Measurements from ENCODE around the gene NCKAP1.

NCKAP1 gene

GRCh38 chr2:182977463-182977862, 60.8 kb downstream of the NCKAP1 start:
- TF ChIP-seq CTCF (IDR thresholded peaks at IDR 0.05; ENCODE audit: poor library complexity, severe bottlenecking) = no peak
- H3K27ac ChIP-seq (ENCODE audit: poor library complexity, severe bottlenecking) = no peak overlapping the region
- DNase-seq (ENCODE audit: low spot score) = no peak
- H3K4me1 ChIP-seq (ENCODE audit: insufficient read depth, poor library complexity, severe bottlenecking) = no peaks in the 10 kb centered on the region
- no peaks in the 10 kb centered on the region for H3K27me3 ChIP-seq (ENCODE audit: insufficient read depth, poor library complexity, severe bottlenecking)
- H3K9me3 ChIP-seq (ENCODE audit: severe bottlenecking) = no peaks in the 10 kb centered on the region
- no peak for ATAC-seq (ENCODE audit: low read depth)
- H3K4me3 ChIP-seq (ENCODE audit: severe bottlenecking) = no peak overlapping the region
- H3K36me3 ChIP-seq (ENCODE audit: low read depth) = peaks cover 97% of the 10 kb centered on the region

- no peaks in the 10 kb centered on the region for H3K4me1 ChIP-seq (ENCODE audit: insufficient read depth, poor library complexity, severe bottlenecking)
- ATAC-seq (ENCODE audit: low read depth) = no peak
- no peaks in the 10 kb centered on the region for H3K9me3 ChIP-seq (ENCODE audit: severe bottlenecking)
These were observed 64.6 kb downstream of the NCKAP1 start for GRCh38 chr2:182973441-182974352.

GRCh38 chr2:182972548-182972942, 65.7 kb downstream of the NCKAP1 start:
- ATAC-seq (ENCODE audit: low read depth) (no peak), DNase-seq (ENCODE audit: low spot score) (no peak)
- H3K36me3 ChIP-seq (ENCODE audit: low read depth) = peaks cover 86% of the 10 kb centered on the region
- H3K27ac ChIP-seq (ENCODE audit: poor library complexity, severe bottlenecking) = no peak overlapping the region
- no peaks in the 10 kb centered on the region for H3K27me3 ChIP-seq (ENCODE audit: insufficient read depth, poor library complexity, severe bottlenecking)
- no peak overlapping the region for H3K4me3 ChIP-seq (ENCODE audit: severe bottlenecking)
- no peaks in the 10 kb centered on the region for H3K4me1 ChIP-seq (ENCODE audit: insufficient read depth, poor library complexity, severe bottlenecking)
- no peak for TF ChIP-seq CTCF (IDR thresholded peaks at IDR 0.05; ENCODE audit: poor library complexity, severe bottlenecking)
- no peaks in the 10 kb centered on the region for H3K9me3 ChIP-seq (ENCODE audit: severe bottlenecking)

More at GRCh38 chr2:182973441-182974352, 64.6 kb downstream of the NCKAP1 start:
- Histone ChIP-seq H3K4me3 (ENCODE audit: severe bottlenecking) (no peak overlapping the region), H3K27me3 (ENCODE audit: insufficient read depth, poor library complexity, severe bottlenecking) (no peaks in the 10 kb centered on the region), H3K27ac (ENCODE audit: poor library complexity, severe bottlenecking) (no peak overlapping the region), H3K36me3 (ENCODE audit: low read depth) (peaks cover 86% of the 10 kb centered on the region)
- no peak for TF ChIP-seq CTCF (IDR thresholded peaks at IDR 0.05; ENCODE audit: poor library complexity, severe bottlenecking)
- no peak for DNase-seq (ENCODE audit: low spot score)

- no peaks in the 10 kb centered on the region for H3K27me3 ChIP-seq (ENCODE audit: insufficient read depth, poor library complexity, severe bottlenecking)
- H3K27ac ChIP-seq (ENCODE audit: poor library complexity, severe bottlenecking) = no peak overlapping the region
- ATAC-seq (ENCODE audit: low read depth) = no peak
- H3K36me3 ChIP-seq (ENCODE audit: low read depth) = peaks cover 86% of the 10 kb centered on the region
- no peaks in the 10 kb centered on the region for H3K9me3 ChIP-seq (ENCODE audit: severe bottlenecking)
- no peak for TF ChIP-seq CTCF (IDR thresholded peaks at IDR 0.05; ENCODE audit: poor library complexity, severe bottlenecking)
- H3K4me1 ChIP-seq (ENCODE audit: insufficient read depth, poor library complexity, severe bottlenecking) = no peaks in the 10 kb centered on the region
- DNase-seq (ENCODE audit: low spot score) = no peak
- no peak overlapping the region for H3K4me3 ChIP-seq (ENCODE audit: severe bottlenecking)
These were observed 66.3 kb downstream of the NCKAP1 start for GRCh38 chr2:182971820-182972547.

Measured in RWPE2 (cell line).